A549 treated with Mapracorat at 1 μM for 4 hours (cell line): ENCODE results near the gene JCHAIN. TPM values are rescaled to one million over a fixed set of nuclear protein-coding genes. Genes with fewer than 3 reads are reported as not detected.

Source experiments
- total RNA-seq: library from RNA; stranded (reverse); fragments of 200-300 nt; extraction: Qiagen RNA extraction; gene quantifications from 5 replicates; pipeline ENCODE4 v1.2.3, GENCODE V29; 2022

Gene JCHAIN
- 0.17 to 0.21 TPM (median 0.20 TPM) in 3 of 5 replicates, not detected in the others for total RNA-seq

DNA sequence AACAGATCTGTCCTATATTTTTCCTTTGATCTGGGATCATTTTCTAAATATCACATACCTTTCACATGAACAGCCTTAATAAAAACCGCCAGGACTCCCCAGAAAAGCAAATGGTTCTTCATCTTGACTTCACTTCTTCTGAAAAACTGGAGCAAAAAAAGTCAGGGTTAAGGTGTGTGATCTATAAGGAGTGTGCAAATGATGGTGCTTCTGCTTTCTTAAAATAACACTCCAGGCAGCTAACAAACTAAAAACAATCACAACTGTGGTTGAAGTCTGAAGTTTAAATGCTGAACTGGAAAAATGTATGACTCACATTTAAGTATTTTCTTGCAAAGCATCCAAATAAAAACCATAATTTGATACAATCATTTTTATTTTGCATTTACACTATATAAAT lies at the start of gene JCHAIN:
JCHAIN (minus strand) TSS at position 140 of the 400 bp plus-strand sequence; CDS start at position 122, 18 bp downstream.

DNA sequence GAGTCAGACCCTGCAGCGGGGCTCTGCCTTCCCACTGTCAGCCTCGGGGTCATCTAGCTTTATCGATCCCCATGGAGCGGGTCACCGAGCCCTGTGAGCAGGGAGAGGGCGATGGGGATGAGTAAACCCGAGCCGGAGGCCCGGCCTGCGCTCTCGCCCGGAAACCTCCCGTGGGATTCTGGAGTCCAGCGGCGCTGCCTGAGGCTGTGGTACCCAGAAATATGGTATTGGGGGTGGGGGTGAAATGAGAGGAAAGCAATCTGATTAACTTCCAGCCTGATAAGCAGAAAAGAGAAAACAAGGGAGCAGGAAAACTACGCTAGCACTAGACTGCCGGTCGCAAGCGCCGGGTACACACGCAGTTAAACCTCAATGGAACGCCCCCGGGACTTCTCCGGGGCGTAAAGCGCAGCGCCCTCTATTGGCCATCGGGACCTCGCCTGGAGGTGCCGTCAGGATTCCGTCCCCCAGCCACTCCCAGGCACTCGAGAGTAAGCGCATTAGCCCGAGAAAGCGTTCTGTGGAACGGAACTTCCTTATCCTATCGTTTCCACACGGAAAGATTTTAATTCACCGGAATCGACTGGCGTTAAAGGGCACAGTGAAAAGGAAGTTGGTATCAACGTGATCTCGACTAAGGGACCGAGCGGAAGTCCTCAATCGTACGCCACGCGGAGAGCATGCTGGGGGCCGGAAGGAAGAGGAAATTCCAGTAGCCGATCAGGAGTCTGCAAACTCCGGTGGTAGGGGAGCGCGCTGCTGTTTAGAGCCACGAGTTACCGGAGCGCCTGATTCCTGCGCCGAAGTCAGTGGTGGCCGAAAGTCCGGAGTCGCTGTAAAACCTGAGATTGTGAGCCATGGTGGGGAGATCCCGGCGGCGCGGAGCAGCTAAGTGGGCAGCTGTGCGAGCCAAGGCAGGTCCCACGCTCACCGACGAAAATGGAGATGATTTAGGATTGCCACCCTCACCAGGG lies 21.8 kb upstream of the JCHAIN start, which contains the start of gene UTP3:
UTP3 (plus strand) TSS at position 712 of the 974 bp plus-strand sequence; CDS start at position 858, 146 bp downstream.

DNA sequence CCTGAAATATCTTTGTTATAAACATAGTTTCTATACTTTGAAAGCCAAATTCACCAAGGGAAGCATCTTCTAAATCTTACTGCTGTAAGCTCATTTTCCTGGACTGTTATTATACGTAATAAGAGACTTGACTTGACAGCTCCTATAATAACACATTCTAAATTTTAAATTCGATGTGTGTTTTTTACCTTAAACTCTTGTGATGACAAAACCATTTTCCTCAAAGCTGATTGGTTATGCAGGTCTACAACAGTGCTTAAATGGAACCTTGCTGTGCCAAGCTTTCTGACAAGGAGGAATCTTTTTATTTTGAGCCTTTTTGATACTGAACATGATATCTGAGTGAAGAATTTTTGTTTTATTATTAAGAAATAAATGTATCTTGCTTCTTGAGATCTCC lies 37.9 kb downstream of the JCHAIN start, which contains the start of gene ENAM:
ENAM (plus strand) TSS at position 301 of the 400 bp plus-strand sequence. CDS start 757 bp downstream, outside the sequence.

Other genes with a start within 250 kb of the JCHAIN start
- not detected in 5 replicates for gene MUC7, start 194.3 kb downstream of the JCHAIN start, total RNA-seq
- gene AMTN, start 147.9 kb downstream of the JCHAIN start, total RNA-seq: not detected in 5 replicates
- gene AMBN, start 74.3 kb downstream of the JCHAIN start, total RNA-seq: not detected in 5 replicates
- gene ENAM, start 37.8 kb downstream of the JCHAIN start, total RNA-seq: 0.02 TPM in 1 of 5 replicates, not detected in the others
- gene UTP3, start 22.0 kb upstream of the JCHAIN start, total RNA-seq: 33.8 to 45.5 TPM (median 34.6 TPM) in 5 replicates
- 6.9 to 11.2 TPM (median 7.9 TPM) in 5 replicates for gene RUFY3, start 55.5 kb upstream of the JCHAIN start, total RNA-seq
- gene GRSF1, start 173.4 kb upstream of the JCHAIN start, total RNA-seq: 70.4 to 83.3 TPM (median 74.7 TPM) in 5 replicates
- gene MOB1B, start 235.9 kb upstream of the JCHAIN start, total RNA-seq: 4.2 to 6.9 TPM (median 5.8 TPM) in 5 replicates